Activated CD8-positive, alpha-beta memory T cell treated with anti-CD3 and anti-CD28 coated beads, Interleukin-2, amount 50 U/mL, for 48 hours (primary cell): ENCODE data around the gene LCN1.

Experiments
- DNase-seq: peaks from one replicate; pipeline ENCODE4 v3.0.0-alpha.2; 2020

Gene LCN1

GRCh38 chr9:135520916-135521607 lies at the start of gene LCN1:
LCN1 (plus strand) TSS chr9:135521440; CDS start chr9:135521498, 58 bp downstream.
- DNase-seq: peak; percentile 33

- no peak for DNase-seq
Measured at GRCh38 chr9:135471791-135472640, 49.2 kb upstream of the LCN1 start.

GRCh38 chr9:135473972-135474543 lies 47.2 kb upstream of the LCN1 start:
- no peak for DNase-seq

- no peak for DNase-seq
Measured at GRCh38 chr9:135474915-135475314, 46.3 kb upstream of the LCN1 start.

GRCh38 chr9:135476561-135477355 lies 44.5 kb upstream of the LCN1 start:
- DNase-seq: no peak

GRCh38 chr9:135478191-135478590 lies 43.0 kb upstream of the LCN1 start:
- DNase-seq: no peak

- peak; percentile 57 for DNase-seq
Measured at GRCh38 chr9:135478829-135479468, 42.3 kb upstream of the LCN1 start.

GRCh38 chr9:135479469-135480052 lies 41.7 kb upstream of the LCN1 start, which contains the start of gene PPP1R26:
PPP1R26 (plus strand) TSS chr9:135479782; CDS start chr9:135484511, 4,729 bp downstream.
- DNase-seq: no peak

GRCh38 chr9:135480071-135480939 lies 40.9 kb upstream of the LCN1 start:
- DNase-seq: no peak

GRCh38 chr9:135480940-135481310 lies 40.3 kb upstream of the LCN1 start:
- DNase-seq: no peak

GRCh38 chr9:135482015-135482754 lies 39.1 kb upstream of the LCN1 start:
- no peak for DNase-seq

GRCh38 chr9:135484460-135485277 lies 36.6 kb upstream of the LCN1 start:
- no peak for DNase-seq

- no peak for DNase-seq
Measured at GRCh38 chr9:135485385-135485784, 35.9 kb upstream of the LCN1 start.

- no peak for DNase-seq
Measured at GRCh38 chr9:135485832-135486231, 35.4 kb upstream of the LCN1 start.

- no peak for DNase-seq
Measured at GRCh38 chr9:135486267-135487065, 34.8 kb upstream of the LCN1 start.

- DNase-seq: no peak
Measured at GRCh38 chr9:135487281-135488012, 33.8 kb upstream of the LCN1 start.

GRCh38 chr9:135488013-135488330 lies 33.3 kb upstream of the LCN1 start:
- DNase-seq: no peak

- DNase-seq: no peak
Measured at GRCh38 chr9:135488527-135488926, 32.7 kb upstream of the LCN1 start.
